ENCODE measurements around the gene TRAIP.

DNA sequence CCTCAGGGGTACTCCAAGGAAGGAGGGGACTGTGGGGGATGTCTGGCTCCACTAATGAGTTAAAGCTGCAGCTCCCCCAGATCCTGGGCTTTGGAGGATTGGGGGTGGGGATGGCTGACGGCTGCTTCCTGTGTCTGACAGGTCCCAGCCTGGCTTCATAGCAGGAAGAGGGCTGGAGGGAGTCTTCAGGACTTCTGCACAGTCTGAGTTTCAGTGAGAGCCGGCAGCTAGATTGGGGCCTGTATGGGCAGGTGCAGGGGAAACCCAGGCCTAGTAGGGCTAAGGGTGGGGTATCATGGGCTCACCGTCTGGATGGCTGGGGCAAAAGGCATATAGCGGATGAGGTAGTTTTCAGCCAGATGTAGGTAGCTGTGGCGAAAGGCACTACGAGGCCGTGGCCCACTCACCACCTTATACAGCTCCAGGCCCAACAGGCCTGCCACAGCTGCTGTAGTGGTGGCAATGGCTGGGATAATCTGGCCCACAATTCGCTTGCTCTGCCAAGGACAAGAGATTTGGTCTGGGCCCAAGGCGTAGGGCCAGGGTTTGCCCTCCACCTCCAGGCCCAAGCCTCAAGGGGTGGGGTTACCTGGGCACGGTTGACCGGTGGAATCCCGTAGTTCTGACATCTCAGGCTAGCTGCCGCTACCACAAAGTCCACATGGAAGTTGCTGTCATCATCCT is 48.8 kb downstream of the TRAIP start:
- no peak for TF ChIP-seq EZH2phosphoT487 (IDR thresholded peaks at IDR 0.05; ENCODE audit: borderline replicate concordance)
- TF ChIP-seq, protein P1, sequence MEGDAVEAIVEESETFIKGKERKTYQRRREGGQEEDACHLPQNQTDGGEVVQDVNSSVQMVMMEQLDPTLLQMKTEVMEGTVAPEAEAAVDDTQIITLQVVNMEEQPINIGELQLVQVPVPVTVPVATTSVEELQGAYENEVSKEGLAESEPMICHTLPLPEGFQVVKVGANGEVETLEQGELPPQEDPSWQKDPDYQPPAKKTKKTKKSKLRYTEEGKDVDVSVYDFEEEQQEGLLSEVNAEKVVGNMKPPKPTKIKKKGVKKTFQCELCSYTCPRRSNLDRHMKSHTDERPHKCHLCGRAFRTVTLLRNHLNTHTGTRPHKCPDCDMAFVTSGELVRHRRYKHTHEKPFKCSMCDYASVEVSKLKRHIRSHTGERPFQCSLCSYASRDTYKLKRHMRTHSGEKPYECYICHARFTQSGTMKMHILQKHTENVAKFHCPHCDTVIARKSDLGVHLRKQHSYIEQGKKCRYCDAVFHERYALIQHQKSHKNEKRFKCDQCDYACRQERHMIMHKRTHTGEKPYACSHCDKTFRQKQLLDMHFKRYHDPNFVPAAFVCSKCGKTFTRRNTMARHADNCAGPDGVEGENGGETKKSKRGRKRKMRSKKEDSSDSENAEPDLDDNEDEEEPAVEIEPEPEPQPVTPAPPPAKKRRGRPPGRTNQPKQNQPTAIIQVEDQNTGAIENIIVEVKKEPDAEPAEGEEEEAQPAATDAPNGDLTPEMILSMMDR (conservative IDR thresholded peaks at IDR 0.05; ENCODE audit: low read length) = no peak
